ENCODE data around the gene CNDP1.

The CNDP1 gene

GRCh38 chr18:74510770-74511095, 23.6 kb upstream of the CNDP1 start:
- no peak overlapping the region for H3K27ac ChIP-seq (ENCODE audit: extremely low read depth, low read depth, low read length)
- no peak overlapping the region for H3K4me3 ChIP-seq (ENCODE audit: low read depth, low read length)
- ChIA-PET POLR2A (interaction anchor here (0.8 kb wide), 1 partner anchor 15 kb away, joined by 3 read pairs; the partner anchor contains the start of gene CNDP2), CTCF (no interaction called here)
- H3K4me1 ChIP-seq (ENCODE audit: control insufficient read depth, insufficient read depth, low read length): no peaks in the 10 kb centered on the region
- H3K9me3 ChIP-seq (ENCODE audit: control insufficient read depth, insufficient read depth, low read depth, low read length): no peaks in the 10 kb centered on the region
- TF ChIP-seq ZNF654 (tag by site-specific recombination; IDR thresholded peaks at IDR 0.05; ENCODE audit: low read depth) (no peak), BCL6B (tag by site-specific recombination; IDR thresholded peaks at IDR 0.05) (no peak), ZBTB7A (tag by site-specific recombination; IDR thresholded peaks at IDR 0.05; ENCODE audit: low read depth) (no peak), ZNF626 (tag by site-specific recombination; IDR thresholded peaks at IDR 0.05) (no peak), ZNF449 (tag by site-specific recombination; IDR thresholded peaks at IDR 0.05) (no peak), KLF10 (tag by site-specific recombination; IDR thresholded peaks at IDR 0.05) (no peak), ZNF26 (tag by site-specific recombination; IDR thresholded peaks at IDR 0.05) (no peak), MEIS1 (CRISPR knock-in tag; IDR thresholded peaks at IDR 0.05; ENCODE audit: borderline replicate concordance) (no peak), REPIN1 (tag by site-specific recombination; IDR thresholded peaks at IDR 0.05; ENCODE audit: low read depth) (no peak), ZNF16 (tag by site-specific recombination; IDR thresholded peaks at IDR 0.05; ENCODE audit: low read depth) (no peak), ZNF133 (tag by site-specific recombination; IDR thresholded peaks at IDR 0.05) (no peak), ZNF544 (tag by site-specific recombination; IDR thresholded peaks at IDR 0.05) (no peak), OVOL3 (tag by site-specific recombination; IDR thresholded peaks at IDR 0.05) (no peak), ZNF132 (tag by site-specific recombination; IDR thresholded peaks at IDR 0.05; ENCODE audit: borderline replicate concordance) (no peak), ZNF2 (tag by site-specific recombination; IDR thresholded peaks at IDR 0.05) (no peak)
- H3K36me3 ChIP-seq (ENCODE audit: control insufficient read depth in 2 of 2, insufficient read depth in 1 of 2, low read length in 2 of 2): peaks cover 11 to 88% of the 10 kb centered on the region in 2 experiments

- Histone ChIP-seq H3K9me3 (ENCODE audit: control insufficient read depth, insufficient read depth, low read depth, low read length) (no peaks in the 10 kb centered on the region), H3K36me3 (ENCODE audit: control insufficient read depth in 2 of 2, insufficient read depth in 1 of 2, low read length in 2 of 2) (peaks cover 8 to 93% of the 10 kb centered on the region in 2 experiments), H3K4me1 (ENCODE audit: control insufficient read depth, insufficient read depth, low read length) (no peaks in the 10 kb centered on the region), H3K4me3 (ENCODE audit: low read depth, low read length) (no peak overlapping the region), H3K27ac (ENCODE audit: extremely low read depth, low read depth, low read length) (no peak overlapping the region)
- TF ChIP-seq GLI4 (tag by site-specific recombination; IDR thresholded peaks at IDR 0.05) (no peak), ZBTB21 (tag by site-specific recombination; IDR thresholded peaks at IDR 0.05) (no peak), ZNF26 (tag by site-specific recombination; IDR thresholded peaks at IDR 0.05) (no peak)
- ChIA-PET POLR2A (no interaction called here), CTCF (interaction anchor here (1.2 kb wide), 1 partner anchor 18 kb away, joined by 3 read pairs; no protein-coding TSS in a partner anchor)
Observed at GRCh38 chr18:74511823-74512222, 22.5 kb upstream of the CNDP1 start.

Measured in HEK293 (cell line).